HG02973 (cell line): ENCODE measurements around the gene CYP2A13.
"Not testable (repeated sequence)": the region's sequence is repeated elsewhere in the genome, so short reads cannot be mapped to it uniquely, and the experiment has no call there.

Experiments used
- ATAC-seq: cut with Tn5 transposase; IDR thresholded peaks from one replicate; pipeline ENCODE4 v1.9.1; 2021; ENCODE audit warnings: moderate library complexity; ENCODE audit not compliant: unreplicated experiment

Gene CYP2A13, protein sequence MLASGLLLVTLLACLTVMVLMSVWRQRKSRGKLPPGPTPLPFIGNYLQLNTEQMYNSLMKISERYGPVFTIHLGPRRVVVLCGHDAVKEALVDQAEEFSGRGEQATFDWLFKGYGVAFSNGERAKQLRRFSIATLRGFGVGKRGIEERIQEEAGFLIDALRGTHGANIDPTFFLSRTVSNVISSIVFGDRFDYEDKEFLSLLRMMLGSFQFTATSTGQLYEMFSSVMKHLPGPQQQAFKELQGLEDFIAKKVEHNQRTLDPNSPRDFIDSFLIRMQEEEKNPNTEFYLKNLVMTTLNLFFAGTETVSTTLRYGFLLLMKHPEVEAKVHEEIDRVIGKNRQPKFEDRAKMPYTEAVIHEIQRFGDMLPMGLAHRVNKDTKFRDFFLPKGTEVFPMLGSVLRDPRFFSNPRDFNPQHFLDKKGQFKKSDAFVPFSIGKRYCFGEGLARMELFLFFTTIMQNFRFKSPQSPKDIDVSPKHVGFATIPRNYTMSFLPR

DNA sequence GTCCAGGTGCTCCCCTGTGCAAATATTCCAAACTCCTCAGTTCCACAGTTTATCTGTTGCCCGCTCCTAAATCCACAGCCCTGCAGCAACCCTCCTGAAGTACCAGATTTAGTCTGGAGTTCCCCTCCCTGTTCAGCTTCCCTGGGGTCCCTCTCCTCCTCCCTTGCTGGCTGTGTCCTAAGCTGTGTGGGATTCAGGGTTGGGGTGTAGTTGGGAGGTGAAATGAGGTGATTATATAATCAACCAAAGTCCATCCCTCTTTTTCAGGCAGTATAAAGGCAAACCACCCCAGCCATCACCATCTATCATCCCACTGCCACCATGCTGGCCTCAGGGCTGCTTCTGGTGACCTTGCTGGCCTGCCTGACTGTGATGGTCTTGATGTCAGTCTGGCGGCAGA is at the start of gene CYP2A13:
TSS of gene CYP2A13 (plus strand) at position 301 of the 400 bp plus-strand sequence. CDS start at position 322, 21 bp downstream.
- no peak for ATAC-seq

DNA sequence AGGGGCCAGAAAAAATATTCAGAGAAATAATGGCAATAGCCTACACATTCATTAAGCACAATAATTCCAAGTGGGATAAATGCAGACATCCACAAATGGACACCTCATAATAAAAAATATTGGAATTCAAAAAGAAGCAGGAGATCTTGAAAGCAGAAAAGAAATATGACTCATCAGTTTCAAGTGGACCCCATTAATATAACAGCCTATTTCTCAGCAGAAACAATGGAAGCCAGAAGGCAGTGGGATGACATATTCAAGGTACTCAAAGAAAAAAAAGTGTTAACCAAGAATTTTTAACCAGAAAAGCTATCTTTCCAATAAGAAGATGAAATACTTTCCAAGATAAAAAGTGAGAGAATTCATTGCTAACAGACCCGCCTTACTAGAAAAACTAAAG is 48.4 kb upstream of the CYP2A13 start:
- ATAC-seq, result no peak

DNA sequence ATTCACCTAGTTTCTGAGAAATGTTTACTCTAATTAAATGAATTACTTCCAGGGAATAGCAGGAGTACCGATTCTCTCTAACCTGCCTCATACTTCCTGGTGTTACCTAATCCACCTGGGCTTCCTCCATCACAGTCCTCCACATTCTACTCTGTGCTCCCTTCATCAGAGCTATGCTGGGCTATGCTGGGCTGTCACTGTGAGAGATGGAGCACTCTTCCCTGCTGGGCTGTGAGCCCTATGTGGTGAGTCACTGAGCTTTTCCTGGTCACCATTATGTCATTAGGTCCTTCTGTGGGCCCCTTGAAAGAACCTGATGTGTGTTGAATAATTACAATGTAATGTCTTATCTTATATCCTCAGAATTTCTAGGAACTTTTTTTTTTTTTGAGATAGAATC is 43.2 kb upstream of the CYP2A13 start:
- not testable (repeated sequence) for ATAC-seq

DNA sequence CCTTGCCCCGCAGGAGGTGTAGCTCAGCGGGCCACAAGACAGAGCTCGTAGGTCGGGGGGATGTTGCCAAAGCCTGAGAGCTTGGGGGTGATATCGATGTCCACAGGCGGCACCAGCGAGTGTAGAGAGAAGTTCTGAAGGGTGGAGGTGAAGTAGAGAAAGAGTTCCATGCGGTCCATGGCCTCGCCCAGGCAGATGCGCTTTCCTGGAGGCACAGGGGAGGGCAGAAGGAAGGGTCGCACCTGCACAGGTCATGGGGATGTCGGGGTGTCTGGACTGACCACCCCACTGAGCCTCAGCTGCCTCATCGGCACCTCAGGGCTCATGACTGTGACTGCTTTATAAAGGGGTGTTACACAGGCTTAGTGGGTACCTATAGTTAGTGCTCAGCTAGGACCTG is 37.8 kb upstream of the CYP2A13 start:
- no peak for ATAC-seq

DNA sequence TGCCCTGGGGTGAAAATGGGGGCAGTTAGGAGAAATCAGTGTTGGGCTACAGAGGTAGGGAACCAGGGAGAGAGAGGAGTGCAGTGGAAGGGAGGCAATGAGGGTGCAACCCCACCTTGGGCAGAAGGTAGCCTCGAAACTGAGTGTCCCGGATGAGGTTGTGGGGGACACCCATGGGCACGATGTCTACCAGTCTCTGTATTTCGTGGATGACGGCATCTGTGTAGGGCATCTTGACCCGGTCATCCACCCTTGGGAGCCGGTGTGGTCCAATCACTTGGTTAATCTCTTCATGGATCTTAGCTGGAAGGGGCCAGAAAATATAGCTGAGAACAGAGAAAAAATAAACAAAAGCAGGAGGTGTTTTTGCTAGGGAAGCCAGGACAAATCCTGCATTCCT is 36.1 kb upstream of the CYP2A13 start:
- not testable (repeated sequence) for ATAC-seq

DNA sequence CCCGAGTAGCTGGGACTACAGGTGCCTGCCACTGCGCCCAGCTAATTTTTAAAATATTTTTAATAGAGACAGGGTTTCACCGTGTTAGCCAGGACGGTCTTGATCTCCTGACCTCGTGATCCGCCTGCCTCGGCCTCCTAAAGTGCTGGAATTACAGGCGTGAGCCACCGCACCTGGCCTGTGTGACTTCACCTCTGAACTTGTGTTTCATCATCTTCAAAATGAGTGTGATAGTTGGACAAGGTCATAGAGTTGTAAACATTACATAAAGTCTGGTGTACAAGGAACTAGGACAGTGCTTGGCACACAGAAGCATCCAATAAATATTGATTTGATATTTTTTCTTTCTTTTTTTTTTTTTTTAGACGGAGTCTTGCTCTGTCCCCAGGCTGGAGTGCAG is 34.9 kb upstream of the CYP2A13 start:
- not testable (repeated sequence) for ATAC-seq

DNA sequence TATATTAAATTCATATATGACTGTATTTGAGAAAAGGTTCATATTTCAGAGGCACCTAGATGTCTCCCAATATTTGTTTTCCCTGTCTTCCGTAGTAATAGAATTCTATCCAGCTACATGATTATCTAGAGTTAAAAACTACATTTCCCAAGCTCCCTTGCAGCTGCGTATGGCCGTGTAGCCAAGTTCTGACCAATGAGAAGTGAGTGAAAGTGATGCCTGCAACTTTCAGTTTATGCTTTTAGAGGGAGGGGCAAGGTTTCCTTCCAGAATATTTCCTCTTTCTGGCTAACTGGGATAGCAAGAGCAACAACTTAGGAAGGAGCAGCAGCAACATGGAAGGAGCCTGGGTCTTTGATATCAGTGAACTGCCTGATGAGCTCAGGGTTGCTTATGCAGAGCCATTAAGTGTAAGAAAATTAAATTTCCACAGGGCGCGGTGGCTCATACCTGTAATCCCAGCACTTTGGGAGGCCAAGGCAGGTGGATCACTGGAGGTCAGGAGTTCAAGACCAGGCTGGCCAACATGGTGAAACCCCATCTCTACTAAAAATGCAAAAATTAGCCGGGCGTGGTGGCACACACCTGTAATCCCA is 23.2 kb upstream of the CYP2A13 start:
- no peak for ATAC-seq

DNA sequence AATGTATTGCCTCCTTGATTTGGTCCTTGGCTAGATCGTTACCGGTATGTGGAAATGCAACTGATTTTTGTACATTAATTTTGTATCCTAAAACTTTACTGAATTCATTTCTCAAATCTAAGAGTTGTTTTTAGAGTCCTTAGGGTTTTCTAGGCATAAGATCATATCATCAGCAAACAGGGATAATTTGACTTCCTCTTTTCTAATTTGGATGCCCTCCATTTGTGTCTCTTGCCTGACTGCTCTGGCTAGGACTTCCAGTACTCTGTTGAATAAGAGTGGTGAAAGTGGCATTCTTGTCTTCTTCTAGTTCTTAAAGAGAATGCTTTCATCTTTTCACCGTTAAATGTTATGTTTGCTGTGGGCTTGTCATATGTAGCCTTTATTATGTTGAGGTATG is 12.0 kb upstream of the CYP2A13 start:
- no peak for ATAC-seq

DNA sequence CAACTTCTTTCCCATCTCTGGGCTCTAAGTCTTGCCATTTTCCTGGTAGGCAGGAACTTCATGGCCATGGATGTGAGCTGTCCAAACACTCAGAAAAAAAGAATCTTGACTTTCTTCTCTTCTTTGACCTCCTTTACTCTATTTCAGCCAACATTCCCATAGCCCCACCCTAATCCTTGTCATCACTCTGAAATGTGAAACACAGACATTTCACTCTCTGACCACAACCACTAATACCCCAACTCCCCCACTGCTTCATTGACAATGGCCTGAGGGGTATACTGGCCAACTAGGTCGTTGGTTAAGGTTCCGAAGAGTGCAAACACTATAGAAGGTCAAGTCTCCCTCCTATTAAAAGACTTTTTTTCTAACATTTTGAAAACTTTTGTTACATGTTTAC is 4.7 kb upstream of the CYP2A13 start:
- no peak for ATAC-seq

DNA sequence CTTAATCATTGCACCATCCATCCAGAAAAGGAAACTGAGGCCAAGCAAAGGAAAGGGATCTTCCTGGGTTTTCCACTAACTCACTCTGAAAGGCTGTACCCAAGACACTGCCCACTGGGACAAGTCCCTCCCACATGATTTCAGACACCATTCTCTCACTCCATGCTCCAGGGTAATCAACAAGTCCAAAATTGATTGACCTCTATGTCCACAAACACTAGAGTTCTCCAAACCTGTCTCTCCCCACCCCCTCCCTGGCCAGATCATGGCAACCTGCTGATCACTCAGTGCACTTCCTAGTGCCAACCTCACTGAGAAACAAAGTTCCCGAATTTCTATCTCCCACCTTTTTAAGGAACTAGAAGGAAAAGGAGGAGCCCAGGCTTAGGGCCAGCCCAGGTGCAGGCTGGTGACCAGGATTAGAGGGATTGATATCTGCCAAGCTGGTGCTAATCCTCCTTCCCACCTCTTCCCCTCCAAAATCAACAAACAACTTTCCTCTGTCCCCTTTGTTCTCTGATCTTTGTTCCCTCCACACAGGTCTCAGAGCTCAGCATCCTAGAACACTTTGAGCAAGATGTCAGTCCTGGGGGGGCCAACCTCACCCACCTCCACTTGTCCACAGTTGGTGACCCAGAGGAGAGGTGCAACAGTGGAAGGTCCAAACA is 2.4 kb upstream of the CYP2A13 start:
- ATAC-seq, result no peak

DNA sequence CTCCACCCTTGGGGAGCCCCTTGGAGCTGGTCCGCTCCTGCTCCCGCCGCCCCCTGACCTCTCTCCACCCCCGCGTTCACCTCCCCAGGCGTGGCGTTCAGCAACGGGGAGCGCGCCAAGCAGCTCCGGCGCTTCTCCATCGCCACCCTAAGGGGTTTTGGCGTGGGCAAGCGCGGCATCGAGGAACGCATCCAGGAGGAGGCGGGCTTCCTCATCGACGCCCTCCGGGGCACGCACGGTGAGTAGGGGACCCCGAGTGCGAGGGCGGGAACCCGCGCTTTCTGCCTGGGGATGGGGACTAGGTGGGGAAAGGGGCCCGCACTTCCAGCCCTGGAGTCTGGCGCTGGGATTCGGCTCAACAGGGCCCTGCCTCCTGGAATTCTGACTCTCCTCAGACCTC is 1.7 kb downstream of the CYP2A13 start:
- no peak for ATAC-seq

DNA sequence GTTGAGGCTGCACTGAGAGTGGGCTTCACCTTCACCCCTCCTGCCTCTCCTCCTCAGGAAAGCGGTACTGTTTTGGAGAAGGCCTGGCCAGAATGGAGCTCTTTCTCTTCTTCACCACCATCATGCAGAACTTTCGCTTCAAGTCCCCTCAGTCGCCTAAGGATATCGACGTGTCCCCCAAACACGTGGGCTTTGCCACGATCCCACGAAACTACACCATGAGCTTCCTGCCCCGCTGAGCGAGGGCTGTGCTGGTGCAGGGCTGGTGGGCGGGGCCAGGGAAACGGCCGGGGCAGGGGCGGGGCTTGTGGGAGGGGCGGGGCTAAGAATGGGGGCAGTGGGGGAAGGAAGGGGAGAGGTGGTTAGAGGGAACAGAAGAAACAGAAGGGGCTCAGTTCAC is 7.5 kb downstream of the CYP2A13 start:
- no peak for ATAC-seq

DNA sequence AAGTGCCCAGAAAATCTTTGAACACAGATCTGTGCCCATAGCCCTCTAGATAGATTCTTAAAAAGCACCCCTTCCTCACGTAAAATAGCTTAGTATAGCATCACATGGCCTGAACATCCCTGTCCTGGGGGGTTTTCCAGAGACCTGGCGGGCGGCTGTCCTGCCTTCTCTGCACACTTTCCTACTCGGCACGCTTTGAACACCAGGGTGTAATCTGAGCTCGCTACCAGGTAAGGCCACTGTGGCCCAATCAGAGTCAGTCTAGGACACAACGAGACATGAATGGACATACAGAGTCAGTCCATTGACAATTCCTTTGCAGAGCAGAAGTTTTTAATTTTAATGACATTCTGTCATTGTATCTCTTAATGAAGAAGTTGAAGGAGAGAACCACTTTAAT is 8.1 kb downstream of the CYP2A13 start:
- no peak for ATAC-seq

DNA sequence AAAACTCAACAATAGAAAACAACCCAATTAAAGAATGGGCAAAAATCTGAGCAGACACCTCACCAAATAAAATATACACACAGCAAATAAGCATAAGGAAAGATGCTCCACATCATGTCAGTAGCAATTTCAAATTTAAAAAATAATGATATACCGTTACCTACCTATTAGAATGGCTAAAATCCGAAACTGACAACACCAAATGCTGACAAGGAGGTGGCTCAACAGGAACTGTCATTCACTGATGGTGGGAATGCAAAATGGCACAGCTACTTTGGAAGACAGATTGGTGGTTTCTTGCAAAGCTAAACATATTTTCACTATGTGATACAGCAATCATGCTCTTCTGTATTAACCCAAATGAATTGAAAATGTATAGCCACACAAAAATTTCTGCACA is 9.1 kb downstream of the CYP2A13 start:
- ATAC-seq, result no peak

DNA sequence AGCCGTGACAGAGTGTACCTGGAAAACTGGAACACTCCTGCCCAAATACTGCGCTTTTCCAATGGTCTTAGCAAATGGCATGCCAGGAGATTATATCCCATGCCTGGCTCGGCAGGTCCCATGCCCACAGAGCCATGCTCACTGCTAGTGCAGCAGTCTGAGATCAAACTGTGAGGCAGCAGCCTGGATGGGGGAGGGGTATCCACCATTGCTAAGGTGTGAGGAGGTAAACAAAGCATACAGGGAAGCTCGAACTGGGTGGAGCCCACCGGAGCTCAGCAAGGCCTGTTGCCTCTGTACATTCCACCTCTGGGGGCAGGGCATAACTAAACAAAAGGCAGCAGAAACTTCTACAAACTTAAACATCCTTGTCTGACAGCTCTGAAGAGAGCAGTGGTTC is 10.5 kb downstream of the CYP2A13 start:
- ATAC-seq, result no peak

DNA sequence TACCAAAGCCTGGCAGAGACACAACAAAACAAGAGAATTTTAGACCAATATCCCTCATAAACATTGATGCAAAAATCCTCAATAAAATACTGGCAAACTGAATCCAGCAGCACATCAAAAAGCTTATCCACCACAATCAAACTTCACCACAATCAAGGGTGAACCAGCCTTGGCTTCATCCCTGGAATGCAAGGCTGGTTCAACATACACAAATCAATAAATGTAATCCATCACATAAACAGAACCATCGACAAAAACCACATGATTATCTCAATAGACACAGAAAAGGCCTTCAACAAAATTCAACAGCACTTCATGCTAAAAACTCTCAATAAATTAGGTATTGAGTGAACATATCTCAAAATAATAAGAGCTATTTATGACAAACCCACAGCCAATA is 14.0 kb downstream of the CYP2A13 start:
- not testable (repeated sequence) for ATAC-seq

DNA sequence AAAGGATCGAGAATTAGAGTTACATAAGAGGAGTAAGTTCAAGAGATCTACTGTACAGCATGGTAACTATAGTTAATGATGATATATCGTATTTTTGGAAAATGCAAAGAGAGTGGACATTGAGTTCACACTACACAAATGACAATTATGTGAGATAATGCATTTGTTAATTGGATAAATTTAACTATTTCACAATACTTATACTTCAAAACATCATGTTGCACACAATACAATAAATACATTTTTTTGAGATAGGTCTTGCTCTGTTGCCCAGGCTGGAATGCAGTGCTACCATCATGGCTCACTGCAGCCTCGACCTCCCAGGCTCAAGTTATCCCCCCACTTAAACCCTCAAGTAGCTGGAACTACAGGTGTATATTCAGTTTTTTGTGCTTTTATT is 17.9 kb downstream of the CYP2A13 start:
- no peak for ATAC-seq

DNA sequence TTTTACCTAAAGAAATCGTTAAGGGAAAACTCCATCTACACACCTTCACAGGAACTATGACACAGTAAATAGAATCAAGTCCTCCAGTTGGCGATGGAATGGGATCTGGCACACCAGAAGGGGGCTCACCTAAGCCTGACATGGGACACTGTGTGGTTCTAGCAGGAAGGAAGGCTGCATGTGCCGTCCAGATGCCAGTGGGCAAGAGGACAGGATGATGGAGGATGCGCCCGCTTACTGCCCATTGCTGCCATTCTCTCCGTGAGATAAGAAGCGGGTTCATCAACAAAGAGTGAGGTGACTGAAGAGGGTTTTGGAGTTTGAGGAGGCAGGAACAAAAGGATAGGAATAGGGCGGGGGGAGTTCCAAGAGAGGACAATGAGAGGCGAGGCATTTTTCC is 23.0 kb downstream of the CYP2A13 start:
- no peak for ATAC-seq

DNA sequence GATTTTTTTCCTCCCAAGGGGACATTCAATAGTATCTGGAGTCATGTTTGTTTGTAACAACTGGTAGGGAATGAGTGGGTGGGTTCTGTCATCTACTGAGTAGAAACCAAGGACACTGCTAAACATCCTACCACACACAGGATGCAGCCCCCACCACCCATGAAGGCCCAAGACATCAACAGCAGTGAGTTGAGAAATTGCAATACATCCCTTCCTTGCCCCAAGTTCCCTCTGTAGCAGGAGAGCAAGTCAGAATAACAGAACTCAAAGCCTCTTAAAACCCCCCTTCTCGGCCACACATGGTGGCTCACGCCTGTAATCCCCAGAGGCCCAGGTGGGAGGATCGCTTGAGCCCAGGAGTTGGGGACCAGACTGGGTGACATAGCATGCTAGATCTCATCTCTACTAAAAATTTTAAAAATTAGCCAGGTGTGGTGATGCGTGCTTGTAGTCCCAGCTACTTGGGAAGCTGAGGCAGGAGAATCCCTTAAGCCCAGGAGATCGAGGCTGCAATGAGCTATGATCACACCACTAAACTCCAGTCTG is 23.6 kb downstream of the CYP2A13 start:
- ATAC-seq, result no peak

DNA sequence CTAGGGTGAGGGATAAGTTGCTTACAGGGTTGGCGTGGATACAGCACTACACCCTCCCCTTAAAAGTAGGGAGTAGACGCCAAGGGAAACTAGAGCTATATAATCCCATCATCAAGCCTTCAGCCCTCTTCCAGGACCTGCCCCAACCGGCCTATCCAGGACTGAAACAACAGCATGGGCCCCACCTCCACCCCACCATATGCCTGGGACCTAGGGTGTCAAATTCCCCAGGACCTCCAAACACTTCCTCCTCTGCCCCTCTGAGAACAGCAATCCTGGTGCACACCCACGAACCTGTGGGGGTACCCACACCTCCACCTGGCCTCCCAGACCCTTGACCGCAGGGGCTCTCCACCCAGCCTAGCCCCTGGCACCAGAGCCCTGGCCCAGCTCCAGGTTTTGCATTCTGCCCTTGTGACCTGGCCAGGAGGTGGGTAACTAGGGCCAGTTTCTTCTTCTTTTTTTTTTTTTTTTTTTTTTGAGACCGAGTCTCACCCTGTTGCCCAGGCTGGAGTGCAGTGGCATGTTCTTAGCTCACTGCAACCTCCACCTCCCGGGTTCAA is 24.6 kb downstream of the CYP2A13 start:
- no peak for ATAC-seq

DNA sequence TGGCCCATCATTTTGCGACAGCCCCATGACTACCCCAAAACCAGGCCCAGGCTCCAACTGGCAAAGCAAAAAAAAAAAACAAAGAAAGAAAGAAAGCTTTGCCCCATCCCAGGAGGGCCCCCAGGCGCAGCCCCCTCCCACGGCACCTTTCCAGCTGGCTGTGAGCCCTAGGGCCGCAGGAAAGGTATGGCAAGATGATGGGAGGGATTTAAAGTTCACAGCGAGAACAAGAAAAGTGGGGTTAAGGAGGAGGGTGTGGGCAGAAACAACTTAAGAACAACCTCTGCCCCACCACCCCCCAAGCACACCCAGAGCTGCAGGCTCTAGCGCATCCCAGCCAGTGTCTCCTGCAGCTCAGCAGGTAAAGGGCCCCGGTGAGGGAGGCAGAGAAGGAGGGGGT is 25.9 kb downstream of the CYP2A13 start, which contains the start of gene CYP2F1:
TSS of gene CYP2F1 (plus strand) at position 301 of the 400 bp plus-strand sequence. CDS start 1,757 bp downstream, outside the sequence.
- no peak for ATAC-seq
